GM12878 (cell line): ENCODE results near the gene FRYL. TPM values are rescaled to one million over a fixed set of nuclear protein-coding genes. Genes with fewer than 3 reads are reported as not detected.

Experiments used
- ATAC-seq: fragments of 200-7000 bp; cut with Tn5 transposase; 3 replicates; pipeline ENCODE4 v1.9.1; 2020; ENCODE audit warnings: mild to moderate bottlenecking, moderate library complexity
- BruUV-seq: library from RNA; stranded (reverse); fragments of 400-500 nt; replicated peaks from 2 replicates; lab custom pipeline; 2021; lab: Mats Ljungman, UMichigan
- CTCF ChIA-PET: fragments of 300-600 bp; sonication (Branson Sonifier 250); formaldehyde crosslinking; extraction: SDS; loops from one replicate; lab custom pipeline; 2021; ENCODE audit warnings: inconsistent platforms; lab: Yijun Ruan, JAX
- POLR2A ChIA-PET: fragments of 350-600 bp; formaldehyde crosslinking; extraction: SDS; loops from one replicate; lab custom pipeline; 2021; ENCODE audit warnings: inconsistent platforms; lab: Charles Lee
- RAD21 ChIA-PET: fragments of 300-600 bp; sonication (Branson Sonifier 250); formaldehyde crosslinking; loops from one replicate; lab custom pipeline; 2023; ENCODE audit warnings: antibody characterized with exemption; ENCODE audit not compliant: unreplicated experiment; lab: Charles Lee
- SMC1A ChIA-PET: fragments of 300-600 bp; sonication (Branson Sonifier 250); formaldehyde crosslinking; loops from one replicate; lab custom pipeline; 2023; ENCODE audit not compliant: unreplicated experiment, uncharacterized antibody; lab: Charles Lee
- DNase-seq: peaks from one replicate; pipeline ENCODE4 v3.0.0-alpha.2; 2011; ENCODE audit warnings: low read depth, low spot score
- FAIRE-seq: peaks from 3 replicates; lab custom pipeline; 2011; peaks lifted over from hg19 to GRCh38; lab: Jason Lieb, UNC
- H2AFZ ChIP-seq: 2 replicates; pipeline ENCODE4 v1.6.0; 2011; ENCODE audit warnings: low read depth, low read length, control low read depth; ENCODE audit not compliant: control insufficient read depth
- H3K27ac ChIP-seq: 2 replicates; pipeline ENCODE4 v1.5.1; 2011; ENCODE audit warnings: control low read depth; ENCODE audit not compliant: control insufficient read depth, insufficient read depth
- H3K27me3 ChIP-seq, 2 experiments: replicated peaks in 1 of 2; 2 replicates each; pipeline versions ENCODE4 v1.6.0 to v1.6.1; 2011; ENCODE audit warnings: low read length in 1 of 2; ENCODE audit not compliant: control insufficient read depth in 2 of 2, insufficient read depth in 2 of 2
- H3K36me3 ChIP-seq, 2 experiments: 2 replicates each; pipeline ENCODE4 v1.5.1; 2011; ENCODE audit warnings: low read length in 1 of 2; ENCODE audit not compliant: control insufficient read depth in 2 of 2, insufficient read depth in 2 of 2
- H3K4me1 ChIP-seq: 2 replicates; pipeline ENCODE4 v1.6.1; 2011; ENCODE audit warnings: mild to moderate bottlenecking, low read length, moderate library complexity, mixed read lengths; ENCODE audit not compliant: control insufficient read depth, insufficient read depth
- H3K4me2 ChIP-seq: 2 replicates; pipeline ENCODE4 v1.6.0; 2011; ENCODE audit warnings: control low read depth; ENCODE audit not compliant: control insufficient read depth, insufficient read depth
- H3K4me3 ChIP-seq: fragments of 200-600 bp; sonication (generic); 2 replicates; pipeline ENCODE4 v1.5.1; 2016
- H3K79me2 ChIP-seq: 2 replicates; pipeline ENCODE4 v1.6.0; 2011; ENCODE audit warnings: low read length; ENCODE audit not compliant: control insufficient read depth, insufficient read depth
- H3K9ac ChIP-seq: 2 replicates; pipeline ENCODE4 v1.8.0; 2011; ENCODE audit warnings: low read length, control low read depth, mixed read lengths; ENCODE audit not compliant: control insufficient read depth, insufficient read depth
- H3K9me3 ChIP-seq: replicated peaks from 3 replicates; pipeline ENCODE4 v1.5.1; 2011; ENCODE audit warnings: mild to moderate bottlenecking, low read length; ENCODE audit not compliant: control insufficient read depth, insufficient read depth
- H4K20me1 ChIP-seq: 2 replicates; pipeline ENCODE4 v1.6.0; 2011; ENCODE audit not compliant: control insufficient read depth, insufficient read depth
- MEF2A ChIP-seq: IDR thresholded peaks from 2 replicates; pipeline ENCODE4 v1.6.1; 2011; ENCODE audit warnings: low read depth, mild to moderate bottlenecking, low read length, moderate library complexity; ENCODE audit not compliant: insufficient read depth
- MEF2B ChIP-seq: fragments of 450-650 bp; IDR thresholded peaks from 2 replicates; pipeline ENCODE4 v1.6.1; 2018; ENCODE audit warnings: mild to moderate bottlenecking, moderate library complexity; ENCODE audit not compliant: partially characterized antibody, poor library complexity, severe bottlenecking
- NFIC ChIP-seq: IDR thresholded peaks from 2 replicates; pipeline ENCODE4 v1.6.1; 2012; ENCODE audit warnings: low read depth, mild to moderate bottlenecking, inconsistent platforms, low read length, moderate library complexity
- PAX5 ChIP-seq: IDR thresholded peaks from 2 replicates; pipeline ENCODE4 v1.6.1; 2011; ENCODE audit warnings: low read depth, low read length, borderline replicate concordance
- RUNX3 ChIP-seq: IDR thresholded peaks from 2 replicates; pipeline ENCODE4 v1.6.1; 2012; ENCODE audit warnings: low read length, inconsistent platforms
- SPI1 ChIP-seq: IDR thresholded peaks from 2 replicates; pipeline ENCODE4 v1.6.1; 2011; ENCODE audit warnings: low read depth, mild to moderate bottlenecking, low read length, moderate library complexity, borderline replicate concordance; ENCODE audit not compliant: insufficient read depth
- WRNIP1 ChIP-seq: IDR thresholded peaks from 2 replicates; pipeline ENCODE4 v1.6.1; 2011; ENCODE audit warnings: low read depth, low read length, improper control_type of control experiment, borderline replicate concordance
- ZBED1 ChIP-seq: IDR thresholded peaks from 2 replicates; pipeline ENCODE4 v1.6.1; 2016; ENCODE audit warnings: borderline replicate concordance
- WGBS: methylation state at CpG from one replicate; pipeline ENCODE4 v1.1.6; 2016; ENCODE audit warnings: low lambda C conversion rate; ENCODE audit not compliant: insufficient replicate concordance, insufficient coverage; ENCODE audit errors: missing lambda C conversion rate; 5-methylcytosine and 5-hydroxymethylcytosine counted together
- in situ Hi-C: fragments of 300-500 bp; cut with MboI; formaldehyde crosslinking; loops from 9 replicates; pipeline ENCODE4 v1.14.3; 2018; ENCODE audit warnings: mixed read lengths
- intact Hi-C: fragments of 100-400 bp; cut with micrococcal nuclease; formaldehyde crosslinking; loops from one replicate; pipeline ENCODE4 v1.14.2; 2022; ENCODE audit not compliant: unreplicated experiment
- polyA plus RNA-seq, 11 experiments: library from polyadenylated mRNA; depleted of rRNA in 4 of 11; unstranded in 6 of 11; stranded (reverse) in 5 of 11; fragments of >200 nt; fragmentation: Nextera tagmentation in 4 of 11; fragmentation: Illumina TruSeq in 1 of 11; extraction: Ambion mirVana in 4 of 11; extraction: Trizol in 1 of 11; gene quantifications; 1 replicate in 1 of 11; 2 replicates in 10 of 11; pipeline versions ENCODE4 v1.2.1 to v1.2.3, GENCODE V29; 2011 to 2016; ENCODE audit warnings: inconsistent platforms in 2 of 11, missing spikeins in 2 of 11, low read depth in 1 of 11
- total RNA-seq, 4 experiments: library from RNA; depleted of rRNA in 3 of 4; stranded (reverse); fragments of >200 nt in 3 of 4; fragmentation: Illumina TruSeq in 1 of 4; extraction: Trizol in 1 of 4; gene quantifications; 2 replicates each; pipeline versions ENCODE4 v1.2.1 to v1.2.3, GENCODE V29; 2013 to 2021

FRYL gene
- total and polyA plus RNA-seq, 10 of the 15 experiments (the other 5 are each of a cell fraction or from before 2014, with no cell fraction given), result 10.3 to 50.6 (median 28.7) TPM

GRCh38 chr4:48795108-48795507, 15.0 kb upstream of the FRYL start:
- FAIRE-seq (no peak), ATAC-seq (peak; percentile 37; the same call in 2 of the 3 replicates), DNase-seq (no peak)
- H3K4me3 ChIP-seq, result no peak overlapping the region
- no peaks in the 10 kb centered on the region for H3K79me2 ChIP-seq
- ChIA-PET CTCF (interaction anchor here (1.0 kb wide), 1 partner anchor 10 kb away, joined by 3 read pairs; no protein-coding TSS in a partner anchor), POLR2A (no interaction called here), SMC1A (no interaction called here), RAD21 (interaction anchor here (1.0 kb wide), 1 partner anchor 15 kb away, joined by 3 read pairs; no protein-coding TSS in a partner anchor)
- H3K4me1 ChIP-seq, result peaks cover 21% of the 10 kb centered on the region
- H2AFZ ChIP-seq, result no peak overlapping the region
- H3K4me2 ChIP-seq, result peak overlapping the region; percentile 61
- no peaks in the 10 kb centered on the region for H3K36me3 ChIP-seq
- H3K9ac ChIP-seq, result no peak overlapping the region
- H4K20me1 ChIP-seq, result no peaks in the 10 kb centered on the region
- 25% methylated on average over 3 of the region's 3 CpGs for WGBS
- H3K9me3 ChIP-seq, result no peaks in the 10 kb centered on the region
- no TSS peak for BruUV-seq
- H3K27ac ChIP-seq, result no peak overlapping the region
- no peaks in the 10 kb centered on the region for H3K27me3 ChIP-seq
- in situ Hi-C loops (no loop called here), intact Hi-C loops (no loop called here)
- TF ChIP-seq RUNX3, result peak; percentile 40
- TF ChIP-seq MEF2B, result peak; percentile 77
- TF ChIP-seq WRNIP1, result no peak
- peak; percentile 78 for TF ChIP-seq SPI1
- TF ChIP-seq PAX5, result peak; percentile 61; the same call in 1 of the 2 replicates
- peak; percentile 58 for TF ChIP-seq NFIC
- TF ChIP-seq MEF2A, result peak; percentile 62; the same call in 1 of the 2 replicates
- no peak for TF ChIP-seq ZBED1
